Thoracic aorta (tissue), 2 donors: Measurements from ENCODE around the gene ING3. TPM values are rescaled to one million over a fixed set of nuclear protein-coding genes. Genes with fewer than 3 reads are reported as not detected.

Experiments used
- ATAC-seq: fragments of 150-250 bp; one replicate; pipeline ENCODE4 v1.8.0; 2017; ENCODE audit warnings: low read depth; ENCODE audit not compliant: insufficient number of reproducible peaks, low FRiP score
- DNase-seq: peaks from one replicate; pipeline ENCODE4 v3.0.0-alpha.2; 2020; ENCODE audit warnings: low spot score
- H3K27ac ChIP-seq, 2 donors: fragments of 200-600 bp; sonication (generic); 1 replicate in 1 of 2; 2 replicates in 1 of 2; pipeline ENCODE4 v1.5.1; 2016; ENCODE audit warnings: mild to moderate bottlenecking in 2 of 2, moderate library complexity in 2 of 2
- H3K27me3 ChIP-seq: fragments of 200-600 bp; sonication (generic); replicated peaks from 2 replicates; pipeline ENCODE4 v1.6.0; 2016; ENCODE audit warnings: mild to moderate bottlenecking; ENCODE audit not compliant: insufficient read depth
- H3K36me3 ChIP-seq: fragments of 200-600 bp; sonication (generic); one replicate; pipeline ENCODE4 v1.5.1; 2016
- H3K4me1 ChIP-seq, 2 donors: fragments of 200-600 bp; sonication (generic); 1 replicate in 1 of 2; 2 replicates in 1 of 2; pipeline versions ENCODE4 v1.5.1 to v1.6.0; 2016; ENCODE audit warnings: low read depth in 2 of 2, mild to moderate bottlenecking in 1 of 2; ENCODE audit not compliant: control insufficient read depth in 1 of 2
- H3K4me3 ChIP-seq: fragments of 200-600 bp; sonication (generic); 2 replicates; pipeline ENCODE4 v1.5.1; 2016; ENCODE audit warnings: mild to moderate bottlenecking
- H3K9me3 ChIP-seq: fragments of 200-600 bp; sonication (generic); 2 replicates; pipeline ENCODE4 v1.5.1; 2016
- total RNA-seq, 2 donors: library from RNA; depleted of rRNA; stranded (reverse); fragments of >200 nt; gene quantifications; one replicate each; pipeline versions ENCODE4 v1.1.0 to v1.2.3, GENCODE V29; 2016
- TF ChIP-seq, protein P1 (sequence below): fragments of 200-600 bp; sonication (generic); IDR thresholded peaks from one replicate; pipeline ENCODE4 v1.5.1; 2019; ENCODE audit warnings: antibody characterized with exemption

ING3 gene
- total RNA-seq, 2 donors from 2014 or later: 12.3 to 21.2 TPM

DNA sequence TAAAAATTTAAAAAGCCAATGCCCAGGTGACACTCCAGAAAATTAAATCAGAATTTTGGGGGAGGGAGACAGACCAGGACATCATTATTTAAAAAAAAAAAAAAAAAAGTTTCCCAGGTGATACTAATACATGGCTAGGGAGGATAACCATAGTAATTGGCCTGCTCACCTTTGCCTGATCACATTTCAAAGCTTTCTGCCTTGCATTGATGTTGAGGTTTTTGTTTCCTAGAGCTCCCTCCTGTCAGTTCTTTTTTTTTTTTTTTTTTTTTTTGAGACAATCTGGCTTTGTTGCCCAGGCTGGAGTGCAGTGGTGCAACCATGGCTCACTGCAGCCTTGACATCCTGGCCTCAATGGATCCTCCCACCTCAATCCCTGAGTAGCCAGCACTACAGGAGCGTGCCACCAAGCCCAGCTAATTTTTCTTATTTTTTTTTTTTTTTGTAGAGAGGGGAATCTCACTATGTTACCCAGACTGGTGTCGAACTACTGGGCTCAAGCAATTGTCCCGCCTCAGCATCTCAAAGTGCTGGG lies 76.1 kb downstream of the ING3 start:
- Histone ChIP-seq H3K27ac (peak overlapping the region; percentile 56 to 71), H3K36me3 (no peaks in the 10 kb centered on the region), H3K4me3 (no peak overlapping the region), H3K4me1 (peaks cover 22 to 66% of the 10 kb centered on the region in 2 donors), H3K27me3 (no peaks in the 10 kb centered on the region), H3K9me3 (no peaks in the 10 kb centered on the region)
- ATAC-seq: no peak
- TF ChIP-seq, protein P1, sequence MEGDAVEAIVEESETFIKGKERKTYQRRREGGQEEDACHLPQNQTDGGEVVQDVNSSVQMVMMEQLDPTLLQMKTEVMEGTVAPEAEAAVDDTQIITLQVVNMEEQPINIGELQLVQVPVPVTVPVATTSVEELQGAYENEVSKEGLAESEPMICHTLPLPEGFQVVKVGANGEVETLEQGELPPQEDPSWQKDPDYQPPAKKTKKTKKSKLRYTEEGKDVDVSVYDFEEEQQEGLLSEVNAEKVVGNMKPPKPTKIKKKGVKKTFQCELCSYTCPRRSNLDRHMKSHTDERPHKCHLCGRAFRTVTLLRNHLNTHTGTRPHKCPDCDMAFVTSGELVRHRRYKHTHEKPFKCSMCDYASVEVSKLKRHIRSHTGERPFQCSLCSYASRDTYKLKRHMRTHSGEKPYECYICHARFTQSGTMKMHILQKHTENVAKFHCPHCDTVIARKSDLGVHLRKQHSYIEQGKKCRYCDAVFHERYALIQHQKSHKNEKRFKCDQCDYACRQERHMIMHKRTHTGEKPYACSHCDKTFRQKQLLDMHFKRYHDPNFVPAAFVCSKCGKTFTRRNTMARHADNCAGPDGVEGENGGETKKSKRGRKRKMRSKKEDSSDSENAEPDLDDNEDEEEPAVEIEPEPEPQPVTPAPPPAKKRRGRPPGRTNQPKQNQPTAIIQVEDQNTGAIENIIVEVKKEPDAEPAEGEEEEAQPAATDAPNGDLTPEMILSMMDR: no peak
- DNase-seq: no peak

Other genes with a start within 250 kb of the ING3 start
- gene TSPAN12, start 92.6 kb upstream of the ING3 start, total RNA-seq: 10 to 100 TPM; 10.8 to 12.6 TPM
- gene CPED1, start 37.9 kb downstream of the ING3 start, total RNA-seq: 100 to 1,000 TPM in 1 of 2 donors, 10 to 100 TPM in 1; 77.4 to 126 TPM